Ishikawa (cell line): ENCODE results near the gene SRSF7.

Experiments used
- CEBPB ChIP-seq: IDR thresholded peaks from 2 replicates; pipeline ENCODE4 v1.6.1; 2012
- CREB1 ChIP-seq: IDR thresholded peaks from 2 replicates; pipeline ENCODE4 v1.6.1; 2012; ENCODE audit warnings: low read depth
- EGR1 ChIP-seq: IDR thresholded peaks from 2 replicates; pipeline ENCODE4 v1.6.1; 2012
- EP300 ChIP-seq: IDR thresholded peaks from 2 replicates; pipeline ENCODE4 v1.6.1; 2012; ENCODE audit warnings: borderline replicate concordance
- FOXM1 ChIP-seq: IDR thresholded peaks from 2 replicates; pipeline ENCODE4 v1.6.1; 2012; ENCODE audit warnings: low read depth, borderline replicate concordance
- MAX ChIP-seq: IDR thresholded peaks from 2 replicates; pipeline ENCODE4 v1.6.1; 2012
- NFIC ChIP-seq: IDR thresholded peaks from 2 replicates; pipeline ENCODE4 v1.6.1; 2012
- RAD21 ChIP-seq: IDR thresholded peaks from 2 replicates; pipeline ENCODE4 v1.6.1; 2012; ENCODE audit warnings: low read depth
- REST ChIP-seq: IDR thresholded peaks from 2 replicates; pipeline ENCODE4 v1.6.1; 2012; ENCODE audit warnings: low read depth, mild to moderate bottlenecking
- TAF1 ChIP-seq: IDR thresholded peaks from 2 replicates; pipeline ENCODE4 v1.6.1; 2012; ENCODE audit warnings: low read depth, mild to moderate bottlenecking
- TCF12 ChIP-seq: IDR thresholded peaks from 2 replicates; pipeline ENCODE4 v1.6.1; 2012; ENCODE audit warnings: low read depth
- TEAD4 ChIP-seq: IDR thresholded peaks from 2 replicates; pipeline ENCODE4 v1.6.1; 2012
- USF1 ChIP-seq: IDR thresholded peaks from 2 replicates; pipeline ENCODE4 v1.6.1; 2012
- YY1 ChIP-seq: IDR thresholded peaks from 2 replicates; pipeline ENCODE4 v1.6.1; 2012; ENCODE audit warnings: low read depth
- ZBTB7A ChIP-seq: IDR thresholded peaks from 2 replicates; pipeline ENCODE4 v1.6.1; 2012; ENCODE audit warnings: low read depth

Gene SRSF7

GRCh38 chr2:38750891-38751595 lies at the start of gene SRSF7:
Gene SRSF7, minus strand, starts transcription at chr2:38751361. Its CDS starts 105 bp downstream, at chr2:38751256.
- no peak for TF ChIP-seq REST
- TF ChIP-seq NFIC, result peak; percentile 31; the same call in 1 of the 2 replicates
- peak; percentile 30; the same call in 1 of the 2 replicates for TF ChIP-seq USF1
- TF ChIP-seq ZBTB7A, result 0 out of 2 replicates have a peak, but pooled peaks have one; percentile 9
- TF ChIP-seq TEAD4, result no peak; the same call in 1 of the 2 replicates
- 0 out of 2 replicates have a peak, but pooled peaks have one; percentile 36 for TF ChIP-seq CEBPB
- peak; percentile 48; the same call in 1 of the 2 replicates for TF ChIP-seq EP300
- TF ChIP-seq MAX, result peak; percentile 98
- TF ChIP-seq FOXM1, result no peak
- TF ChIP-seq TCF12, result peak; percentile 77
- TF ChIP-seq TAF1, result peak; percentile 98
- peak; percentile 30; the same call in 1 of the 2 replicates for TF ChIP-seq EGR1
- peak; percentile 57; the same call in 1 of the 2 replicates for TF ChIP-seq CREB1
- peak; percentile 90 for TF ChIP-seq YY1
- no peak; the same call in 1 of the 2 replicates for TF ChIP-seq RAD21

GRCh38 chr2:38797953-38798352 lies 46.8 kb upstream of the SRSF7 start:
- no peak for TF ChIP-seq YY1
- no peak for TF ChIP-seq EP300
- no peak for TF ChIP-seq FOXM1
- TF ChIP-seq RAD21, result no peak
- TF ChIP-seq NFIC, result no peak
- TF ChIP-seq TCF12, result no peak
- no peak for TF ChIP-seq TEAD4
- no peak for TF ChIP-seq REST
- TF ChIP-seq MAX, result no peak
- TF ChIP-seq TAF1, result no peak
- no peak for TF ChIP-seq CEBPB
- no peak for TF ChIP-seq USF1

- TF ChIP-seq TEAD4 (peak; percentile 78), YY1 (no peak), USF1 (no peak)
Observed at GRCh38 chr2:38797250-38797676, 46.1 kb upstream of the SRSF7 start.

GRCh38 chr2:38794235-38794946 lies 43.2 kb upstream of the SRSF7 start:
- TF ChIP-seq CEBPB, result no peak
- TF ChIP-seq REST, result no peak
- no peak for TF ChIP-seq TEAD4
